Measurements from ENCODE around the gene EIF2B5.

- TF ChIP-seq REST (IDR thresholded peaks at IDR 0.05; ENCODE audit: insufficient read depth in 1 of 2, low read depth in 2 of 2, low read length in 2 of 2) (no peak), SIN3A (IDR thresholded peaks at IDR 0.05; ENCODE audit: borderline replicate concordance, insufficient read depth, low read length) (no peak), POLR2AphosphoS5 (IDR thresholded peaks at IDR 0.05; ENCODE audit: low read depth, low read length) (no peak), TAF1 (IDR thresholded peaks at IDR 0.05; ENCODE audit: borderline replicate concordance, insufficient read depth, low read length) (no peak), FOXP2 (optimal IDR thresholded peaks at IDR 0.05; ENCODE audit: borderline replicate concordance, extremely low read depth, extremely low read length, insufficient read depth) (no peak)
Measured at GRCh38 chr3:184175981-184176376, 40.8 kb downstream of the EIF2B5 start.

Data from PFSK-1 (cell line).